Measurements from ENCODE around the gene CPLANE2.
A peak's percentile ranks its signal among the peaks of the same experiment; 100 is the strongest.
"Not testable (repeated sequence)": the region's sequence is repeated elsewhere in the genome, so short reads cannot be mapped to it uniquely, and the experiment has no call there.

CPLANE2 gene

GRCh38 chr1:16215882-16216753, 20.9 kb downstream of the CPLANE2 start:
- in situ Hi-C loops (cut with MboI; ENCODE audit: low sequenced_read_pairs), result no loop called here
- no peaks in the 10 kb centered on the region for H3K36me3 ChIP-seq (replicated peaks)
- no peak overlapping the region for H3K4me3 ChIP-seq
- H3K9me3 ChIP-seq, result no peaks in the 10 kb centered on the region
- H3K4me1 ChIP-seq, result peaks cover 3% of the 10 kb centered on the region; the same call in 1 of the 2 replicates
- H3K27me3 ChIP-seq (ENCODE audit: low read depth), result no peaks in the 10 kb centered on the region
- peak in 1 of 2 experiments; percentile 84 for DNase-seq (ENCODE audit: low spot score in 2 of 2)

DNA sequence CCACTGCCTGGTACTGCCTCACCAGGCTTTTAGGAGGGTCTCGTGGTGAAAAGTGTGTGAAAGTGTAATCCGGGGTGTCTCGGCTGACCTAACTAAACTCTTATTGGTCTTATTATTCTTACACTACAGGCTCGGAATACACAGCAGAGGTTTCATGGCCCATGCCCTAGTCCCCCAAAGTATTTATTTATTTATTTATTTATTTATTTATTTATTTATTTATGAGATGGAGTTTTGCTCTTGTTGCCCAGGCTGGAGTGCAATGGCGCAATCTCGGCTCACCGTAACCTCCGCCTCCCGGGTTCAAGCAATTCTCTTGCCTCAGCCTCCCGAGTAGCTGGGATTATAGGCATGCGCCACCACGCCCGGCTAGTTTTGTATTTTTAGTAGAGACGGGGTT, 21.7 kb downstream of the CPLANE2 start:
- in situ Hi-C loops (cut with MboI; ENCODE audit: low sequenced_read_pairs); H3K27me3 ChIP-seq (ENCODE audit: low read depth); H3K4me1 ChIP-seq; DNase-seq (ENCODE audit: low spot score in 2 of 2); H3K9me3 ChIP-seq; H3K36me3 ChIP-seq (replicated peaks); H3K4me3 ChIP-seq: not testable (repeated sequence)

DNA sequence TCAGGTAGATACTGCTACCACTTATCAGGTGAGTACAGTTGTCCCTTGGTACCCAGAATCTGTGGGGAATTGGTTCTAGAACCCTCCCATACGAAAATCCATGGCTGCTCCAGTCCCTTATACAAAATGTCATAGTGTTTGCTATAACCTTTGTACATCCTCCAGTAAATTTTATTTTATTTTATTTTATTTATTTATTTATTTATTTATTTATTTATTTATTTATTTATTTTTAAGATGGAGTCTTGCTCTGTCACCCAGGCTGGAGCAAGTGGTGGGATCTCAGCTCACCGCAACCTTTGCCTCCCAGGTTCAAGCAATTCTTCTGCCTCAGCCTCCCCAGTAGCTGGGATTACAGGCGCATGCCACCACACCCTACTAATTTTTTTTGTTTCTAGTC, 23.4 kb downstream of the CPLANE2 start:
- in situ Hi-C loops (cut with MboI; ENCODE audit: low sequenced_read_pairs), result not testable (repeated sequence)

DNA sequence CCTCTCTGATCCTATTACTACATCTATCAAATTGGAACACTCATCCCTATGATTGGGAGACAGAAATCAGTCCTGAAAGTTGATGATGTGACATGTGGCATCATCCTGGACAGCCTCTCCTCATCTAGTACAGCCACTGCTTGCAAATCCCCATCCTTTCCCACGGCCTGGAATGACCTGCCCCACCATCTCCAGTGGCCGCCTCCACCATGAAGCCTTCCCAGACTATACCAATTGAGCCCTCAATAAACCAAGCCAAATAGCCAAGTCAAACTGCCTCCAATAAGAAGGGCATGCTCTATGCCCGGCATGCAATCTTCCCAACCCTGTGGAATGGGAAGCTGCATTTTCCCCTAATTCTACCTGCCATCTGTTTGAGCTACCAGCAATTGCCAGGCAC, 24.0 kb downstream of the CPLANE2 start:
- DNase-seq (ENCODE audit: low spot score in 2 of 2), result no peak
- Histone ChIP-seq H3K9me3 (no peaks in the 10 kb centered on the region), H3K27me3 (ENCODE audit: low read depth) (no peaks in the 10 kb centered on the region), H3K36me3 (replicated peaks) (no peaks in the 10 kb centered on the region), H3K4me1 (peaks cover 3% of the 10 kb centered on the region; the same call in 1 of the 2 replicates), H3K4me3 (no peak overlapping the region)
- in situ Hi-C loops (cut with MboI; ENCODE audit: low sequenced_read_pairs), result no loop called here

More for the DNA sequence above, 23.4 kb downstream of the CPLANE2 start:
- not testable (repeated sequence) for H3K9me3 ChIP-seq; H3K4me1 ChIP-seq; H3K4me3 ChIP-seq; H3K36me3 ChIP-seq (replicated peaks); DNase-seq (ENCODE audit: low spot score in 2 of 2); H3K27me3 ChIP-seq (ENCODE audit: low read depth)

DNA sequence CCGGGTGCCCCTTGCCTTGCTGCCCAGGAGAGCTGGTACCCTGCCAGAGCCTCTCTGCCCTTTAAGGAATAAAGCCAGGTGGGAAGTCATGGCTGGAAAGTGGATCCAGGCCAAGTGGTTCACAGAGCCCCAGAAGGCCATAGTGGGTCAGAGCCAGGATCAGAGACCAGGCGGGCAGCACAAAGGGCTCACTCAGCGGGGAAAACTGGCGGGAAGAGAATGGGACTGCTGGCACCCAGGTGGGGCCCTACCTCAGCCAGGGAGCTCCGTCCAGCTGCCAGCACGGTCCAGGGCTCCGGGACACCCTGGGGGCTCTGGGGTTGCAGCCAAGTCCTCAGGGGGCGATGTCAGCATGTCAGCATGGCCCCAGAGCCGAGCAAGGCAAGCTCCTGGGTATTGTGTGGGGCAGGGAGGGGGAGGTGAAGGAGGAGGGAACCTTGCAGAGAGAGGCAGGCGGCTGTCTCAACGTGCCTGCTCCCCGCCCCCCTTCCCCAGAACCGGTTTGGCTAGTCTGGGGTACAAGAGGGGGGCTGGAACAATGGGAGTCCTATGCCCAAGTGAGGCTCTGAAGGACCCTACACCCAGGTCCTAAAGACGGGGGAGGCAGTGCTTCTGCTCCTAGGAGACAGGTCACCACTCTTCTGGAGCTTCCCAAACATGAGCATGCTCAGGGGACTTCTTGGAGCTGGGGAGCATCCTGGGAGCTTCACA, 24.6 kb downstream of the CPLANE2 start, which contains the start of gene ARHGEF19:
Gene ARHGEF19, minus strand, starts transcription at position 402 of the 711 bp plus-strand sequence. CDS start 3,598 bp downstream, outside the sequence.
- no peaks in the 10 kb centered on the region for H3K27me3 ChIP-seq (ENCODE audit: low read depth)
- no peak for DNase-seq (ENCODE audit: low spot score in 2 of 2)
- no peaks in the 10 kb centered on the region for H3K9me3 ChIP-seq
- no peaks in the 10 kb centered on the region for H3K36me3 ChIP-seq (replicated peaks)
- H3K4me3 ChIP-seq, result no peak within 1 kb of the TSS
- in situ Hi-C loops (cut with MboI; ENCODE audit: low sequenced_read_pairs), result no loop called here
- H3K4me1 ChIP-seq, result no peaks in the 10 kb centered on the region; the same call in 1 of the 2 replicates

GRCh38 chr1:16211824-16212223, 25.2 kb downstream of the CPLANE2 start:
- in situ Hi-C loops (cut with MboI; ENCODE audit: low sequenced_read_pairs), result no loop called here
- H3K4me3 ChIP-seq, result no peak overlapping the region

DNA sequence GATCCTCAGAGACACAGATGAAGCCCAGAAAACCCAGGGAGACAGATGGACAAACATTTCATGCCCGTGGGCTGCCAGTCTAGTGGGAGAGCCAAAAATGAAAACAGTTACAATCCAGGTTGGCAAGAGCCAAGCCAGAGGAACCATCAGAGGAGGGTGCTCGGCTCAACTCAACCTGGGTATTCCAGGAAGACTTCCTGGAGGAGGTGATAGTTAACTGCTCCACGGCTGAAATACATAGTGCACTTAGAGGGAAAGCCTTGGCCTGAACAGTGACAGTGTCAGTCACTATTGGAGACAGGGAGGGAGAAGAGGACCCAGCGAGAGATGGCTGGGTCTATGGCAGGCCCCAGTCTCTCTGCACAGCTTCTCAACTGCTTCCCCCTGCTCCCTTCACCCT, 26.4 kb downstream of the CPLANE2 start:
- Histone ChIP-seq H3K9me3 (no peaks in the 10 kb centered on the region), H3K36me3 (replicated peaks) (no peaks in the 10 kb centered on the region), H3K27me3 (ENCODE audit: low read depth) (no peaks in the 10 kb centered on the region), H3K4me1 (peaks cover 11% of the 10 kb centered on the region), H3K4me3 (no peak overlapping the region)
- no peak for DNase-seq (ENCODE audit: low spot score in 2 of 2)
- in situ Hi-C loops (cut with MboI; ENCODE audit: low sequenced_read_pairs), result no loop called here

More at GRCh38 chr1:16211824-16212223, 25.2 kb downstream of the CPLANE2 start:
- H3K27me3 ChIP-seq (ENCODE audit: low read depth), result no peaks in the 10 kb centered on the region
- H3K4me1 ChIP-seq, result peaks cover 4% of the 10 kb centered on the region
- H3K36me3 ChIP-seq (replicated peaks), result no peaks in the 10 kb centered on the region
- no peak for DNase-seq (ENCODE audit: low spot score in 2 of 2)
- H3K9me3 ChIP-seq, result no peaks in the 10 kb centered on the region

- H3K27me3 ChIP-seq (ENCODE audit: low read depth), result no peaks in the 10 kb centered on the region
- no peak overlapping the region for H3K4me3 ChIP-seq
- DNase-seq (ENCODE audit: low spot score in 2 of 2), result no peak
- H3K9me3 ChIP-seq, result no peaks in the 10 kb centered on the region
- in situ Hi-C loops (cut with MboI; ENCODE audit: low sequenced_read_pairs), result no loop called here
- peaks cover 11% of the 10 kb centered on the region for H3K4me1 ChIP-seq
- H3K36me3 ChIP-seq (replicated peaks), result no peaks in the 10 kb centered on the region
These were observed 27.1 kb downstream of the CPLANE2 start for GRCh38 chr1:16209847-16210407.

DNA sequence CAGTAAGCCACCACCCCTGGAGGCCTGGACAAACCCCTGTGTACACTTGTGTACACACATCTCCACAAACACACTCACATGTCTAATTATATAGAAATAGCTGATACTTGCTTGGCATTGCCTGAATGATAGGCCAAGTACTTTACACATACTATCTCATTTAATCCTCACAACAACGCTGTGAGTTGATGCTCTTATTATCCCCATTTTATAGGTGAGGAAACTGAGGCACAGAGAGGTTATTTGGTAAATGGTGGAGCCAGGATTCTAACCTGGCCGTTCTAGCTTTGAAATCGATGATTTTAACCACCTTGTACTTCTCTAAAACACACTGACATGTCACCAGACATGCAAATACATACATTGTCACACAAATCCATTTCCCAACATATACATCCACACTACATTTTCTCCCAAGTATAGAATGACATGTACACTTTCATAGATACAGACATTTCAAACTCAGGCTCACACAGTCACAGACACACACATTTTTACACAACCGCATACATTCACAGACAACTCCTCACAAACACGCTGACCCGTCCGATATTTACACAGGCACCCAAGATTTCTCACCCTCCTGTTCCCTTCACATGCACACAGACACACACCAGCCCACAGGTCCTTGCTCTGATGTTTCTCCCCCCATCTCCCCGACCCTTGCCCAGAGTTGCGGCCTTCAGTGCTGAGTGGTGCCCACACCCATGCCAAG, 27.7 kb downstream of the CPLANE2 start:
- H3K4me3 ChIP-seq, result no peak overlapping the region
- H3K4me1 ChIP-seq, result peaks cover 11% of the 10 kb centered on the region
- H3K27me3 ChIP-seq (ENCODE audit: low read depth), result no peaks in the 10 kb centered on the region
- in situ Hi-C loops (cut with MboI; ENCODE audit: low sequenced_read_pairs), result no loop called here
- no peaks in the 10 kb centered on the region for H3K9me3 ChIP-seq
- DNase-seq (ENCODE audit: low spot score in 2 of 2), result no peak
- no peaks in the 10 kb centered on the region for H3K36me3 ChIP-seq (replicated peaks)

GRCh38 chr1:16208270-16208987, 28.6 kb downstream of the CPLANE2 start:
- no peak for DNase-seq (ENCODE audit: low spot score in 2 of 2)
- in situ Hi-C loops (cut with MboI; ENCODE audit: low sequenced_read_pairs), result no loop called here
- Histone ChIP-seq H3K4me1 (peaks cover 11% of the 10 kb centered on the region), H3K36me3 (replicated peaks) (no peaks in the 10 kb centered on the region), H3K27me3 (ENCODE audit: low read depth) (no peaks in the 10 kb centered on the region), H3K9me3 (no peaks in the 10 kb centered on the region), H3K4me3 (no peak overlapping the region)

DNA sequence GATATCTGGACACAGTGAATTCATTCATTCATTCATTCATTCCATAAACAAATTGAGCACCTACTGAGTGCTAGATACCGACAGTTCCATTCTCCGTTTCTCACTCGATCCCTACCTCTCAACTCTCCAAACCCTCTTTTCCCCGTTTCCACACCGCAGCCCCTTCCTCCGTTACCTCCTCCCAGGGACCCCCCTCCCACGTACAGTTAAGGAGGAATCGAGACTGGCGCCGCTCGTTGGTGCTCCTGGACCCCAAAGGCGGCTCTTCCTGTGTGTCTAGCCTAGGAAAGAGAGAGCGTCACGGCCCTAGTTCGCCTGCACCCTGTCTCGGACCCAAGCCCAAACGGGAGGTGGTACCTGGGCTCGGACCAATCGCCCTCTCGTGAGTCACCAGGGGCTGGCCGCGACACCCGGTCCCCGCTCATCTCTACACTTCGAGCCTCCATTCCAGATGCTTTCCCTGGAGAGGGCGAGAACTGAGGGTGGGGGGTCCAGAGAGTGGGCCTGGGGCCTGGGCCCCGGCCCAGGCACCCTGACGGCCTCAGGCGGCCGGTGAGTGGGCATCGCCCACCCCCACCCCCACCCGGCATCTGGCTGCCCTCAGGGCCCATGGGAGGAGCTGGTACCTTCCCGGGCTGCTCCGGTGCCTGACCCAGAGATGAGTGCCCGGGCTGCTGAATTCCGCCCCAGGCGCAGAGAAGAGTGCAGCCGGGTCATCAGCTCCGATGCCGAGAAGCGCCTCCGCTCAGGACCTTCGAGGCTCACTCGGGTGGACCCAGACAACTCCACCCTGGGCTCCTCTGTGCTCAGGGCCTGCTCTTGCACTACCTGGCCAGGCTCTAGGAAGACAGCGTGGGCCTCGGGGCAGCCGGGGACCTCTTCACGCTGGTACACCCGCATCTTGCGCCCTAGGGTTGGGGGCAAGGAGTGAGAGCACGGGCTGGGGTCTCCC, 29.4 kb downstream of the CPLANE2 start:
- peaks cover 11% of the 10 kb centered on the region for H3K4me1 ChIP-seq
- in situ Hi-C loops (cut with MboI; ENCODE audit: low sequenced_read_pairs), result no loop called here
- peak overlapping the region; percentile 40 for H3K4me3 ChIP-seq
- DNase-seq (ENCODE audit: low spot score in 2 of 2), result no peak
- no peaks in the 10 kb centered on the region for H3K27me3 ChIP-seq (ENCODE audit: low read depth)
- H3K36me3 ChIP-seq (replicated peaks), result no peaks in the 10 kb centered on the region
- H3K9me3 ChIP-seq, result no peaks in the 10 kb centered on the region

Measured in HAP-1 (cell line).